Gastrocnemius medialis (tissue), 4 donors: ENCODE measurements around the gene RHBDL1.

Source experiments
- POLR2A ChIP-seq, 2 donors: fragments of 450-650 bp; IDR thresholded peaks; one replicate each; pipeline ENCODE4 v1.6.1; 2017; ENCODE audit warnings: antibody characterized with exemption in 2 of 2, mild to moderate bottlenecking in 2 of 2, moderate library complexity in 2 of 2
- TF ChIP-seq, protein P1 (sequence below), 5 experiments: fragments of 450-650 bp in 3 of 5; fragments of 200-600 bp in 2 of 5; sonication (generic) in 2 of 5; IDR thresholded peaks in 4 of 5; conservative IDR thresholded peaks in 1 of 5; 1 replicate in 4 of 5; 2 replicates in 1 of 5; pipeline ENCODE4 v1.5.1; 2016 to 2019; ENCODE audit warnings: antibody characterized with exemption in 5 of 5, mild to moderate bottlenecking in 3 of 5, moderate library complexity in 3 of 5

DNA sequence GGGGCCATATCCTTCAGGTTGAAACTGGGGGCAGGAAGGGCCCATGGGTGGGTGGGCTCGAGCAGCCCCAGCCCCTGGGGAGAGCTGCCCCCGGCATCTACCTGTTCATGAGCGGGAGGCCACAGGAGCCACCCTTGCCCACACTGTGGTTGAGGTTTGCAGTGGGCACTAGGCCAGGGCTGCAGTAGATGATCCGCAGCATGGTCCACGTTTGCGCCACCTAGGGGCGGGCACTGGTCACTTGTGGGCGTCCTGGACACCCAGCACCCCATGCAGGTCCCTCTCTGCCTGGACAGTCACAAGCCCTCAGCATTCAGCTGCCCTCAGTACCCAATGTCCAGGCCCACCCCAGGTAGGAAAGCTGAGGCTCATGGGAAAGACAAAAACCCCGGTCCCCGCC, 10.5 kb downstream of the RHBDL1 start:
- no peak for TF ChIP-seq POLR2A (IDR thresholded peaks at IDR 0.05)
- TF ChIP-seq, protein P1, sequence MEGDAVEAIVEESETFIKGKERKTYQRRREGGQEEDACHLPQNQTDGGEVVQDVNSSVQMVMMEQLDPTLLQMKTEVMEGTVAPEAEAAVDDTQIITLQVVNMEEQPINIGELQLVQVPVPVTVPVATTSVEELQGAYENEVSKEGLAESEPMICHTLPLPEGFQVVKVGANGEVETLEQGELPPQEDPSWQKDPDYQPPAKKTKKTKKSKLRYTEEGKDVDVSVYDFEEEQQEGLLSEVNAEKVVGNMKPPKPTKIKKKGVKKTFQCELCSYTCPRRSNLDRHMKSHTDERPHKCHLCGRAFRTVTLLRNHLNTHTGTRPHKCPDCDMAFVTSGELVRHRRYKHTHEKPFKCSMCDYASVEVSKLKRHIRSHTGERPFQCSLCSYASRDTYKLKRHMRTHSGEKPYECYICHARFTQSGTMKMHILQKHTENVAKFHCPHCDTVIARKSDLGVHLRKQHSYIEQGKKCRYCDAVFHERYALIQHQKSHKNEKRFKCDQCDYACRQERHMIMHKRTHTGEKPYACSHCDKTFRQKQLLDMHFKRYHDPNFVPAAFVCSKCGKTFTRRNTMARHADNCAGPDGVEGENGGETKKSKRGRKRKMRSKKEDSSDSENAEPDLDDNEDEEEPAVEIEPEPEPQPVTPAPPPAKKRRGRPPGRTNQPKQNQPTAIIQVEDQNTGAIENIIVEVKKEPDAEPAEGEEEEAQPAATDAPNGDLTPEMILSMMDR (IDR thresholded peaks at IDR 0.05 in 4 of 5, conservative IDR thresholded peaks at IDR 0.05 in 1 of 5), result peak in 3 of 5 experiments; percentile 12 to 36 (median 22)
